K562 (cell line): ENCODE data around the gene CSPG5. TPM values are rescaled to one million over a fixed set of nuclear protein-coding genes. Genes with fewer than 3 reads are reported as not detected.

ENCODE experiments used
- BACH1 ChIP-seq: fragments of 200-800 bp; sonication (Bioruptor generic); IDR thresholded peaks from 2 replicates; pipeline ENCODE4 v1.6.1; 2016; ENCODE audit warnings: missing genetic modification characterization, missing compliant biosample characterization
- CBX2 ChIP-seq: fragments of 200-600 bp; sonication (generic); IDR thresholded peaks from one replicate; pipeline ENCODE4 v1.6.1; 2012; ENCODE audit warnings: mild to moderate bottlenecking, low read length, inconsistent platforms; ENCODE audit not compliant: insufficient read depth, poor library complexity, severe bottlenecking
- CHCHD3 ChIP-seq: fragments of 250-450 bp; sonication (Bioruptor Pico); IDR thresholded peaks from 2 replicates; pipeline ENCODE4 v2.1.2; 2022; ENCODE audit warnings: mild to moderate bottlenecking
- ELF4 ChIP-seq: fragments of 450-650 bp; formaldehyde crosslinking; IDR thresholded peaks from 2 replicates; pipeline ENCODE4 v1.4.0; 2022; ENCODE audit warnings: missing genetic modification characterization
- EWSR1 ChIP-seq: fragments of 450-650 bp; IDR thresholded peaks from 2 replicates; pipeline ENCODE4 v1.6.1; 2018; ENCODE audit warnings: borderline replicate concordance, mild to moderate bottlenecking, low read depth, moderate library complexity; ENCODE audit not compliant: partially characterized antibody
- HBP1 ChIP-seq: fragments of 450-650 bp; formaldehyde crosslinking; IDR thresholded peaks from 2 replicates; pipeline ENCODE4 v1.4.0; 2022; ENCODE audit warnings: missing genetic modification characterization
- HMG20A ChIP-seq: fragments of 450-650 bp; formaldehyde crosslinking; conservative IDR thresholded peaks from 2 replicates; pipeline ENCODE4 v1.4.0; 2020; ENCODE audit warnings: mild to moderate bottlenecking, mixed read lengths
- MTA2 ChIP-seq: fragments of 450-650 bp; IDR thresholded peaks from 2 replicates; pipeline ENCODE4 v1.6.1; 2016; ENCODE audit warnings: low read depth
- NFE2L1 ChIP-seq: fragments of 450-650 bp; IDR thresholded peaks from 2 replicates; pipeline ENCODE4 v1.6.1; 2016; ENCODE audit warnings: missing genetic modification characterization, low read depth, mild to moderate bottlenecking, missing compliant biosample characterization, moderate library complexity, borderline replicate concordance
- RBM14 ChIP-seq: fragments of 200-400 bp; formaldehyde crosslinking; IDR thresholded peaks from 2 replicates; pipeline ENCODE4 v1.6.1; 2018; ENCODE audit warnings: low read depth, mild to moderate bottlenecking, low read length, moderate library complexity, borderline replicate concordance; ENCODE audit not compliant: insufficient read depth
- SIN3B ChIP-seq: fragments of 450-650 bp; IDR thresholded peaks from 2 replicates; pipeline ENCODE4 v1.6.1; 2017; ENCODE audit warnings: low read depth, mild to moderate bottlenecking, moderate library complexity
- SMARCA4 ChIP-seq: fragments of 450-650 bp; IDR thresholded peaks from 2 replicates; pipeline ENCODE4 v1.6.1; 2016
- SMARCE1 ChIP-seq: fragments of 450-650 bp; IDR thresholded peaks from 2 replicates; pipeline ENCODE4 v1.7.1; 2016; ENCODE audit warnings: mild to moderate bottlenecking
- THRB ChIP-seq: fragments of 450-650 bp; formaldehyde crosslinking; conservative IDR thresholded peaks from 2 replicates; pipeline ENCODE4 v1.4.0; 2022; ENCODE audit warnings: mild to moderate bottlenecking, missing genetic modification characterization
- TOE1 ChIP-seq, 2 experiments: fragments of 450-650 bp in 1 of 2; sonication (generic) in 1 of 2; formaldehyde crosslinking in 1 of 2; IDR thresholded peaks; 2 replicates each; pipeline versions ENCODE4 v1.7.1 to v1.8.0; 2016 to 2022; ENCODE audit warnings: borderline replicate concordance in 2 of 2, mild to moderate bottlenecking in 2 of 2, antibody characterized with exemption in 1 of 2, inconsistent platforms in 1 of 2, low read depth in 1 of 2, missing genetic modification reagents in 1 of 2, moderate library complexity in 1 of 2
- ZEB2 ChIP-seq: fragments of 450-650 bp; IDR thresholded peaks from 2 replicates; pipeline ENCODE4 v1.6.1; 2016
- ZNF551 ChIP-seq: fragments of 250-450 bp; sonication (Bioruptor Pico); IDR thresholded peaks from 2 replicates; pipeline ENCODE4 v1.5.0; 2021; ENCODE audit warnings: mild to moderate bottlenecking, moderate library complexity
- ZNF589 ChIP-seq: fragments of 200-800 bp; sonication (Bioruptor generic); IDR thresholded peaks from 2 replicates; pipeline ENCODE4 v1.6.1; 2016; ENCODE audit warnings: low read depth, missing genetic modification characterization, missing compliant biosample characterization
- ZNF695 ChIP-seq: fragments of 450-650 bp; formaldehyde crosslinking; IDR thresholded peaks from 2 replicates; pipeline ENCODE4 v1.4.0; 2020; ENCODE audit warnings: mild to moderate bottlenecking, moderate library complexity
- ZNF75A ChIP-seq: fragments of 450-650 bp; formaldehyde crosslinking; IDR thresholded peaks from 2 replicates; pipeline ENCODE4 v1.4.0; 2020; ENCODE audit warnings: mild to moderate bottlenecking
- polyA plus RNA-seq, 8 experiments: library from polyadenylated mRNA; depleted of rRNA in 4 of 8; stranded (reverse) in 5 of 8; unstranded in 3 of 8; fragments of >200 nt; fragmentation: Nextera tagmentation in 2 of 8; fragmentation: Illumina TruSeq in 1 of 8; extraction: Ambion mirVana in 2 of 8; extraction: Trizol in 1 of 8; gene quantifications; 2 replicates each; pipeline versions ENCODE4 v1.2.1 to v1.2.3, GENCODE V29; 2011 to 2014; ENCODE audit warnings: inconsistent platforms in 1 of 8, missing spikeins in 1 of 8
- total RNA-seq, 7 experiments: library from RNA; depleted of rRNA in 6 of 7; stranded (reverse); fragments of >200 nt in 6 of 7; fragmentation: Illumina TruSeq in 2 of 7; extraction: Trizol in 2 of 7; gene quantifications; 2 replicates each; pipeline versions ENCODE4 v1.2.1 to v1.2.3, GENCODE V29; 2011 to 2021; ENCODE audit warnings: low replicate concordance in 1 of 7
- TF ChIP-seq, protein P1 (sequence below), 3 experiments: IDR thresholded peaks in 2 of 3; conservative IDR thresholded peaks in 1 of 3; 2 replicates each; pipeline ENCODE4 v1.5.1; 2011 to 2012; ENCODE audit warnings: low read length in 3 of 3, mild to moderate bottlenecking in 3 of 3, control low read depth in 2 of 3, improper control_type of control experiment in 1 of 3, inconsistent platforms in 1 of 3, low read depth in 1 of 3, mixed read lengths in 1 of 3, moderate library complexity in 1 of 3; ENCODE audit not compliant: insufficient read depth in 2 of 3
- TF ChIP-seq, protein P2 (sequence below): fragments of 250-450 bp; sonication (Bioruptor Pico); IDR thresholded peaks from 2 replicates; pipeline ENCODE4 v1.4.0; 2020; ENCODE audit warnings: mild to moderate bottlenecking, moderate library complexity, borderline replicate concordance

Gene CSPG5
- total and polyA plus RNA-seq, 9 of the 15 experiments (the other 6 are each of a cell fraction or from before 2014, with no cell fraction given): 0.06 to 3.3 (median 2.4) TPM

DNA sequence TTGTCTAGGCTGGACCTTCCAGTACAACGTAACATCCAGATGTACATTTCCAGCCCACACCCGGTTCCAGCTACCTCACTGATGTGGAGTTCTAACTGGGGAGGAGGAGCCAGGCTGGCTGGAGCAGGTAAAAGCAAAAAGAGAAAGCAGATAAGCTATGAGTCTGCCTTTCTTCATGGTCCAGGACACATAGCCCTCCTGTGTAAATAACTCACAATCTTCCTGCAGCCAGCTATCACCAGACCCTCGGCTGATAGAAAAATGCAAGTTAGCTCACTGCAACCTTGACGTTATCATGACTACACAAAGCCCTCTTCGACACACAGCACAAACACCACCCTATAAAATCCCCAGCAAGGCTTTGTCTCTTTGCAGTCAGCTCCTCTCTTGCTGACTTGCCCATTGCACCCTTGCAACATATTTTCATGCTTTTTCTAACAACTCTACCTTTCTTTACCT is 44.6 kb downstream of the CSPG5 start (continued):
- no peak for TF ChIP-seq EWSR1
- TF ChIP-seq ZNF75A (CRISPR knock-in tag): no peak
- no peak for TF ChIP-seq ZNF551
- no peak for TF ChIP-seq ZNF589 (CRISPR knock-in tag)
- TF ChIP-seq RBM14: no peak
- no peak for TF ChIP-seq NFE2L1 (tag)
- no peak for TF ChIP-seq CHCHD3 (CRISPR knock-in tag)
- no peak for TF ChIP-seq ELF4 (CRISPR knock-in tag)
- TF ChIP-seq CBX2: no peak
- peak; percentile 83 for TF ChIP-seq ZEB2
- TF ChIP-seq SMARCA4: peak; percentile 76
- TF ChIP-seq TOE1 (IDR thresholded peaks at IDR 0.05; ENCODE audit: borderline replicate concordance): peak; percentile 56; the same call in 1 of the 2 replicates
- no peak for TF ChIP-seq TOE1 (CRISPR knock-in tag; IDR thresholded peaks at IDR 0.05; ENCODE audit: borderline replicate concordance, low read depth)
- TF ChIP-seq HBP1: no peak
- TF ChIP-seq, protein P1, sequence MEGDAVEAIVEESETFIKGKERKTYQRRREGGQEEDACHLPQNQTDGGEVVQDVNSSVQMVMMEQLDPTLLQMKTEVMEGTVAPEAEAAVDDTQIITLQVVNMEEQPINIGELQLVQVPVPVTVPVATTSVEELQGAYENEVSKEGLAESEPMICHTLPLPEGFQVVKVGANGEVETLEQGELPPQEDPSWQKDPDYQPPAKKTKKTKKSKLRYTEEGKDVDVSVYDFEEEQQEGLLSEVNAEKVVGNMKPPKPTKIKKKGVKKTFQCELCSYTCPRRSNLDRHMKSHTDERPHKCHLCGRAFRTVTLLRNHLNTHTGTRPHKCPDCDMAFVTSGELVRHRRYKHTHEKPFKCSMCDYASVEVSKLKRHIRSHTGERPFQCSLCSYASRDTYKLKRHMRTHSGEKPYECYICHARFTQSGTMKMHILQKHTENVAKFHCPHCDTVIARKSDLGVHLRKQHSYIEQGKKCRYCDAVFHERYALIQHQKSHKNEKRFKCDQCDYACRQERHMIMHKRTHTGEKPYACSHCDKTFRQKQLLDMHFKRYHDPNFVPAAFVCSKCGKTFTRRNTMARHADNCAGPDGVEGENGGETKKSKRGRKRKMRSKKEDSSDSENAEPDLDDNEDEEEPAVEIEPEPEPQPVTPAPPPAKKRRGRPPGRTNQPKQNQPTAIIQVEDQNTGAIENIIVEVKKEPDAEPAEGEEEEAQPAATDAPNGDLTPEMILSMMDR (IDR thresholded peaks at IDR 0.05 in 2 of 3, conservative IDR thresholded peaks at IDR 0.05 in 1 of 3; ENCODE audit: insufficient read depth in 2 of 3, low read depth in 1 of 3, low read length in 3 of 3): no peak
- no peak for TF ChIP-seq BACH1
- no peak for TF ChIP-seq ZNF695 (CRISPR knock-in tag)
- peak; percentile 57 for TF ChIP-seq MTA2
- TF ChIP-seq HMG20A: no peak
- no peak for TF ChIP-seq SIN3B
- TF ChIP-seq, protein P2, sequence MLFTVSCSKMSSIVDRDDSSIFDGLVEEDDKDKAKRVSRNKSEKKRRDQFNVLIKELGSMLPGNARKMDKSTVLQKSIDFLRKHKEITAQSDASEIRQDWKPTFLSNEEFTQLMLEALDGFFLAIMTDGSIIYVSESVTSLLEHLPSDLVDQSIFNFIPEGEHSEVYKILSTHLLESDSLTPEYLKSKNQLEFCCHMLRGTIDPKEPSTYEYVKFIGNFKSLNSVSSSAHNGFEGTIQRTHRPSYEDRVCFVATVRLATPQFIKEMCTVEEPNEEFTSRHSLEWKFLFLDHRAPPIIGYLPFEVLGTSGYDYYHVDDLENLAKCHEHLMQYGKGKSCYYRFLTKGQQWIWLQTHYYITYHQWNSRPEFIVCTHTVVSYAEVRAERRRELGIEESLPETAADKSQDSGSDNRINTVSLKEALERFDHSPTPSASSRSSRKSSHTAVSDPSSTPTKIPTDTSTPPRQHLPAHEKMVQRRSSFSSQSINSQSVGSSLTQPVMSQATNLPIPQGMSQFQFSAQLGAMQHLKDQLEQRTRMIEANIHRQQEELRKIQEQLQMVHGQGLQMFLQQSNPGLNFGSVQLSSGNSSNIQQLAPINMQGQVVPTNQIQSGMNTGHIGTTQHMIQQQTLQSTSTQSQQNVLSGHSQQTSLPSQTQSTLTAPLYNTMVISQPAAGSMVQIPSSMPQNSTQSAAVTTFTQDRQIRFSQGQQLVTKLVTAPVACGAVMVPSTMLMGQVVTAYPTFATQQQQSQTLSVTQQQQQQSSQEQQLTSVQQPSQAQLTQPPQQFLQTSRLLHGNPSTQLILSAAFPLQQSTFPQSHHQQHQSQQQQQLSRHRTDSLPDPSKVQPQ (CRISPR knock-in tag): no peak
- TF ChIP-seq SMARCE1: peak; percentile 65; the same call in 1 of the 2 replicates
- TF ChIP-seq THRB (CRISPR knock-in tag): no peak
